ENCODE measurements around the gene ZSCAN5A. TPM values are rescaled to one million over a fixed set of nuclear protein-coding genes. Genes with fewer than 3 reads are reported as not detected.

Gene ZSCAN5A
- total and polyA plus RNA-seq, 2 of the 13 experiments (the other 11 are each of a cell fraction or from before 2014, with no cell fraction given) = 9.5 to 17.8 TPM

DNA sequence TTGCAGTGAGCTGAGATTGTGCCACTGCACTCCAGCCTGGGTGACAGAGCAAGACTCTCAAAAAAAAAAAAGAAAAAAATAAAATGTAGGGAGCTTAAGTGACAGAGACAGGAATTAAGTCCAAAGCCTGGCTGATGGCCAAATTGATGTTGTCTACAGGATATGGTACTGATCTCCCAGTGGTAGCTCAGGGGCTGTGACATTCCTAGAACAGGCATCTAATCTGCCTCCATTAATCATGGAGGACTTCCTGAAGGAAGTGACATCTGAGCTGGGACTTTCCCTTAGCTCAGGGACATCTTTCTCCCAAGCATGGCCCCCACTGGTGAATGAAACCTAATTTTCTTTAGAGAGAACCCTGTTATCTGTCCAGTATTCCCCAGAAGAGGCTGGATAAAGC, 53.5 kb downstream of the ZSCAN5A start (continued):
- no peak for TF ChIP-seq PTBP1 (IDR thresholded peaks at IDR 0.05; ENCODE audit: low read depth, low read length, poor library complexity, severe bottlenecking)

DNA sequence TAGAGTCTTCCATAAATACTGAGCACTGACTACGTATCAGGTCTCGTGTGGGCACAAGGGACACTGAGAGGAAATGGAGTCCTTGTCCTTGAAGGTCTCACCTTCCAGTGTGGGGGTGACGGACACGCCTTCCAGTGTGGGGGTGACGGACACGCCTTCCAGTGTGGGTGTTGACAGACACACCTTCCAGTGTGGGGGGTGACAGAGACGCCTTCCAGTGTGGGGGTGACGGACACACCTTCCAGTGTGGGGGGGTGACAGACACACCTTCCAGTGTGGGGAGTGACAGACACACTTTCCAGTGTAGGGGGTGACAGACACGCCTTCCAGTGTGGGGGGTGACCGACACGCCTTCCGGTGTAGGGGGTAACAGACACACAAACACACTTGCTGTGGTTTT, 56.4 kb downstream of the ZSCAN5A start:
- intact Hi-C loops (cut with micrococcal nuclease; ENCODE audit: unreplicated experiment) = no loop called here
- Histone ChIP-seq H3K79me2 (ENCODE audit: insufficient read depth, low read length) (no peaks in the 10 kb centered on the region), H3K4me2 (ENCODE audit: low read depth, low read length) (no peak overlapping the region), H3K27ac (ENCODE audit: extremely low read length, insufficient read depth, low read length) (no peak overlapping the region), H4K20me1 (ENCODE audit: insufficient read depth, low read length) (no peaks in the 10 kb centered on the region), H3K9me3 (ENCODE audit: low read length) (no peaks in the 10 kb centered on the region), H3K9ac (ENCODE audit: insufficient read depth, low read depth, low read length) (no peak overlapping the region), H2AFZ (ENCODE audit: low read length) (no peak overlapping the region), H3K4me3 (replicated peaks in 1 of 3; ENCODE audit: insufficient read depth in 1 of 3, low read depth in 2 of 3, low read length in 3 of 3) (no peak overlapping the region), H3K4me1 (ENCODE audit: insufficient read depth, low read length) (no peaks in the 10 kb centered on the region), H3K36me3 (replicated peaks in 1 of 2; ENCODE audit: control insufficient read depth in 1 of 2, insufficient read depth in 2 of 2, low read length in 2 of 2) (0 out of 5 replicates have a peak, but pooled peaks cover 0 to 4% of the 10 kb centered on the region in 2 experiments), H3K27me3 (ENCODE audit: control insufficient read depth in 1 of 2, insufficient read depth in 2 of 2, low read length in 2 of 2) (no peaks in the 10 kb centered on the region)
- DNase-seq (ENCODE audit: low spot score) (no peak), ATAC-seq (no peak), FAIRE-seq (no peak)
- POLR2A ChIA-PET = no interaction called here
- in situ Hi-C loops (cut with HindIII; ENCODE audit: extremely low pct_ligation_motif_present, low pct_unique_long_range_greater_than_20kb) = no loop called here
- CTCF ChIA-PET (ENCODE audit: low intra/inter-chr PET ratio, low total read pairs) = no interaction called here
- WGBS (ENCODE audit: low lambda C conversion rate) = 95% methylated on average over 12 of the region's 12 CpGs
- BruUV-seq (replicated peaks) = no TSS peak
- TF ChIP-seq FOXP1 (IDR thresholded peaks at IDR 0.05) (no peak), FOXP1 (CRISPR knock-in tag; IDR thresholded peaks at IDR 0.05) (no peak), ZBTB20 (CRISPR knock-in tag; IDR thresholded peaks at IDR 0.05; ENCODE audit: borderline replicate concordance, low read depth) (no peak), ZNF460 (CRISPR knock-in tag; IDR thresholded peaks at IDR 0.05; ENCODE audit: borderline replicate concordance) (no peak), ZNF747 (CRISPR knock-in tag; IDR thresholded peaks at IDR 0.05; ENCODE audit: borderline replicate concordance) (no peak), GATA4 (IDR thresholded peaks at IDR 0.05; ENCODE audit: borderline replicate concordance, low read depth) (no peak), ZBTB7B (CRISPR knock-in tag; IDR thresholded peaks at IDR 0.05) (no peak), HHEX (CRISPR knock-in tag; IDR thresholded peaks at IDR 0.05) (no peak), ZNF547 (CRISPR knock-in tag; IDR thresholded peaks at IDR 0.05) (no peak)
- TF ChIP-seq, protein P1, sequence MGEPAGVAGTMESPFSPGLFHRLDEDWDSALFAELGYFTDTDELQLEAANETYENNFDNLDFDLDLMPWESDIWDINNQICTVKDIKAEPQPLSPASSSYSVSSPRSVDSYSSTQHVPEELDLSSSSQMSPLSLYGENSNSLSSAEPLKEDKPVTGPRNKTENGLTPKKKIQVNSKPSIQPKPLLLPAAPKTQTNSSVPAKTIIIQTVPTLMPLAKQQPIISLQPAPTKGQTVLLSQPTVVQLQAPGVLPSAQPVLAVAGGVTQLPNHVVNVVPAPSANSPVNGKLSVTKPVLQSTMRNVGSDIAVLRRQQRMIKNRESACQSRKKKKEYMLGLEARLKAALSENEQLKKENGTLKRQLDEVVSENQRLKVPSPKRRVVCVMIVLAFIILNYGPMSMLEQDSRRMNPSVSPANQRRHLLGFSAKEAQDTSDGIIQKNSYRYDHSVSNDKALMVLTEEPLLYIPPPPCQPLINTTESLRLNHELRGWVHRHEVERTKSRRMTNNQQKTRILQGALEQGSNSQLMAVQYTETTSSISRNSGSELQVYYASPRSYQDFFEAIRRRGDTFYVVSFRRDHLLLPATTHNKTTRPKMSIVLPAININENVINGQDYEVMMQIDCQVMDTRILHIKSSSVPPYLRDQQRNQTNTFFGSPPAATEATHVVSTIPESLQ (CRISPR knock-in tag; conservative IDR thresholded peaks at IDR 0.05) = no peak
- TF ChIP-seq, protein P2, sequence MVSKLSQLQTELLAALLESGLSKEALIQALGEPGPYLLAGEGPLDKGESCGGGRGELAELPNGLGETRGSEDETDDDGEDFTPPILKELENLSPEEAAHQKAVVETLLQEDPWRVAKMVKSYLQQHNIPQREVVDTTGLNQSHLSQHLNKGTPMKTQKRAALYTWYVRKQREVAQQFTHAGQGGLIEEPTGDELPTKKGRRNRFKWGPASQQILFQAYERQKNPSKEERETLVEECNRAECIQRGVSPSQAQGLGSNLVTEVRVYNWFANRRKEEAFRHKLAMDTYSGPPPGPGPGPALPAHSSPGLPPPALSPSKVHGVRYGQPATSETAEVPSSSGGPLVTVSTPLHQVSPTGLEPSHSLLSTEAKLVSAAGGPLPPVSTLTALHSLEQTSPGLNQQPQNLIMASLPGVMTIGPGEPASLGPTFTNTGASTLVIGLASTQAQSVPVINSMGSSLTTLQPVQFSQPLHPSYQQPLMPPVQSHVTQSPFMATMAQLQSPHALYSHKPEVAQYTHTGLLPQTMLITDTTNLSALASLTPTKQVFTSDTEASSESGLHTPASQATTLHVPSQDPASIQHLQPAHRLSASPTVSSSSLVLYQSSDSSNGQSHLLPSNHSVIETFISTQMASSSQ (IDR thresholded peaks at IDR 0.05; ENCODE audit: low read depth) = no peak
- TF ChIP-seq, protein P2 (CRISPR knock-in tag; IDR thresholded peaks at IDR 0.05; ENCODE audit: borderline replicate concordance) = no peak
- TF ChIP-seq, protein P3, sequence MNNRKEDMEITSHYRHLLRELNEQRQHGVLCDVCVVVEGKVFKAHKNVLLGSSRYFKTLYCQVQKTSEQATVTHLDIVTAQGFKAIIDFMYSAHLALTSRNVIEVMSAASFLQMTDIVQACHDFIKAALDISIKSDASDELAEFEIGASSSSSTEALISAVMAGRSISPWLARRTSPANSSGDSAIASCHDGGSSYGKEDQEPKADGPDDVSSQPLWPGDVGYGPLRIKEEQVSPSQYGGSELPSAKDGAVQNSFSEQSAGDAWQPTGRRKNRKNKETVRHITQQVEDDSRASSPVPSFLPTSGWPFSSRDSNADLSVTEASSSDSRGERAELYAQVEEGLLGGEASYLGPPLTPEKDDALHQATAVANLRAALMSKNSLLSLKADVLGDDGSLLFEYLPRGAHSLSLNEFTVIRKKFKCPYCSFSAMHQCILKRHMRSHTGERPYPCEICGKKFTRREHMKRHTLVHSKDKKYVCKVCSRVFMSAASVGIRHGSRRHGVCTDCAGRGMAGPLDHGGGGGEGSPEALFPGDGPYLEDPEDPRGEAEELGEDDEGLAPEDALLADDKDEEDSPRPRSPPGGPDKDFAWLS (CRISPR knock-in tag; IDR thresholded peaks at IDR 0.05; ENCODE audit: borderline replicate concordance) = no peak

Data from HepG2 (cell line).